ENCODE results near the gene MAN2C1. TPM values are rescaled to one million over a fixed set of nuclear protein-coding genes. Genes with fewer than 3 reads are reported as not detected.
"Not testable (repeated sequence)": the region's sequence is repeated elsewhere in the genome, so short reads cannot be mapped to it uniquely, and the experiment has no call there.

Gene MAN2C1
- total RNA-seq, 2 donors from 2014 or later, result 150 to 224 TPM

DNA sequence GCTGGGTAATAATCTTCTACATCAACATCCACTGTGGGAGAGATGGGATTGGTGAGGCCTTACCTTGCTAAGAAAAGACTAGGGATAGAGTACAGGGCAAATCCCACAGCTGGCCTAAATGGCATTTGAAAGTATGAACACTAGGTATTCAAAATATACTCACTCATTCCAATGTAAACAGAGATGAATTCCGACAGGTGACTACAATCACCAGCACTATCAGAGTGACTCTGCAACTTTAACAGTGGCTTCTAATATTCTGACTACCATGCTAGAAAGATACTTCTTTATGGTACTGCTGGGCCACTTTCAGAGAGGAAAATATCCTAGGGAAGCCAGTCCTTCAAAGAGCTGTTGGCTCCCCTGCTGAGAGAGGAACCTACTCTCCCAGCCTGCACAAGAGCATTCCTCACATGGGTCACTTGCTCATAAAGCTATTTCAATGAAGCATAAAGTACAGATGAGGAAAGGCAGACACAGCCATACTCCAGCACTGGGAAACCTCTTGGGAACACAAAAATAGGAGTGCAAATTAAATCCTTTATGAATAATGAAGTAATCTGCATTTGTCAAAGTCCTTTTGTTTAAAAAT lies 21.5 kb upstream of the MAN2C1 start:
- no peaks in the 10 kb centered on the region for H3K4me1 Mint-ChIP-seq

DNA sequence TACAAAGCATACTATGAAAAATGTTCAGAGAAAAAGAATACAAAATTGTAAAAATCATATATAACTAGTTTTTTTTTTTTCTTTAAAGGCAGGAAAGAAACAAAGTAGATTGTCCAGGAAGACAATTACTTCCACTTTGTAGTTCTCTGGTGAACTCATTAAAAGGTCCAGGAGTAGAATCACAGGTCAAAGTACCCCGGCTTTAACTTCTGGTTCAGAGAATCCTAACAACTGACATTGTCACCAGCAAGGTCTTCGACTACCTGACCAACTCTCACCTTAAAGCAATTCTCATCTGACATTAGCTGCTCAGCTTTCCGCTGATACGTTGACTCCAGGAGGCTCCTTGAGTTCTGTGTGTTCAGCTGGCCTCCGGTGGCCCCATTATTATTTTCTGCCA lies 15.6 kb upstream of the MAN2C1 start:
- H3K36me3 ChIP-seq (ENCODE audit: control insufficient read depth, insufficient read depth, low read length), result peaks cover 98% of the 10 kb centered on the region
- peaks cover 84% of the 10 kb centered on the region for H3K36me3 Mint-ChIP-seq (ENCODE audit: low read depth)

More for the DNA sequence above, 21.5 kb upstream of the MAN2C1 start:
- Histone ChIP-seq H3K36me3 (ENCODE audit: control insufficient read depth, insufficient read depth, low read length) (peaks cover 100% of the 10 kb centered on the region), H3K4me1 (ENCODE audit: control insufficient read depth, insufficient read depth, low read length) (no peaks in the 10 kb centered on the region), H3K27ac (ENCODE audit: low read depth, low read length) (no peak overlapping the region), H3K9ac (ENCODE audit: extremely low read depth, low read length, poor library complexity, severe bottlenecking) (no peak overlapping the region), H3K4me3 (ENCODE audit: low read length) (no peak overlapping the region), H3K9me3 (ENCODE audit: control insufficient read depth, low read length) (no peaks in the 10 kb centered on the region), H3K27me3 (ENCODE audit: control insufficient read depth, insufficient read depth, low read length, poor library complexity, severe bottlenecking) (no peaks in the 10 kb centered on the region)
- DNase-seq, result no peak
- Mint-ChIP-seq H3K27ac (peak overlapping the region; percentile 35), H3K27me3 (ENCODE audit: insufficient read depth) (no peaks in the 10 kb centered on the region), H3K36me3 (ENCODE audit: low read depth) (peaks cover 89% of the 10 kb centered on the region), H3K4me3 (no peak overlapping the region), H3K9me3 (no peaks in the 10 kb centered on the region)
- no peak for TF ChIP-seq CTCF (conservative IDR thresholded peaks at IDR 0.05)
- WGBS, 2 experiments (ENCODE audit: insufficient coverage in 1 of 2, insufficient read length in 1 of 2), result 96 to 100% methylated on average over 1 of the region's 1 CpG

GRCh38 chr15:75380773-75381172 lies 12.4 kb upstream of the MAN2C1 start:
- Mint-ChIP-seq H3K9me3 (no peaks in the 10 kb centered on the region), H3K36me3 (ENCODE audit: low read depth) (peaks cover 82% of the 10 kb centered on the region)

More for the DNA sequence above, 15.6 kb upstream of the MAN2C1 start:
- H3K4me1 Mint-ChIP-seq; H3K9me3 Mint-ChIP-seq; H3K27me3 Mint-ChIP-seq (ENCODE audit: insufficient read depth); H3K9ac ChIP-seq (ENCODE audit: extremely low read depth, low read length, poor library complexity, severe bottlenecking); H3K4me3 ChIP-seq (ENCODE audit: low read length); H3K27ac ChIP-seq (ENCODE audit: low read depth, low read length); H3K4me1 ChIP-seq (ENCODE audit: control insufficient read depth, insufficient read depth, low read length); H3K4me3 Mint-ChIP-seq; H3K27me3 ChIP-seq (ENCODE audit: control insufficient read depth, insufficient read depth, low read length, poor library complexity, severe bottlenecking); H3K27ac Mint-ChIP-seq; DNase-seq; H3K9me3 ChIP-seq (ENCODE audit: control insufficient read depth, low read length): not testable (repeated sequence)
- 95 to 99% methylated on average over 5 of the region's 5 CpGs for WGBS, 2 experiments (ENCODE audit: insufficient coverage in 1 of 2, insufficient read length in 1 of 2)

More at GRCh38 chr15:75380773-75381172, 12.4 kb upstream of the MAN2C1 start:
- no peak for TF ChIP-seq CTCF (conservative IDR thresholded peaks at IDR 0.05)
- H3K4me1 ChIP-seq (ENCODE audit: control insufficient read depth, insufficient read depth, low read length), result no peaks in the 10 kb centered on the region
- H3K36me3 ChIP-seq (ENCODE audit: control insufficient read depth, insufficient read depth, low read length), result peaks cover 96% of the 10 kb centered on the region
- H3K27ac ChIP-seq (ENCODE audit: low read depth, low read length), result no peak overlapping the region
- no peaks in the 10 kb centered on the region for H3K27me3 ChIP-seq (ENCODE audit: control insufficient read depth, insufficient read depth, low read length, poor library complexity, severe bottlenecking)
- no peak overlapping the region for H3K4me3 Mint-ChIP-seq
- H3K4me3 ChIP-seq (ENCODE audit: low read length), result no peak overlapping the region
- H3K4me1 Mint-ChIP-seq, result no peaks in the 10 kb centered on the region
- WGBS, 2 experiments (ENCODE audit: insufficient coverage in 1 of 2, insufficient read length in 1 of 2), result 93 to 100% methylated on average over 1 to 4 of the region's 4 CpGs
- no peak for DNase-seq
- no peaks in the 10 kb centered on the region for H3K9me3 ChIP-seq (ENCODE audit: control insufficient read depth, low read length)
- H3K9ac ChIP-seq (ENCODE audit: extremely low read depth, low read length, poor library complexity, severe bottlenecking), result no peak overlapping the region
- H3K27ac Mint-ChIP-seq, result no peak overlapping the region
- H3K27me3 Mint-ChIP-seq (ENCODE audit: insufficient read depth), result no peaks in the 10 kb centered on the region
